ENCODE measurements around the gene DNAH10. TPM values are rescaled to one million over a fixed set of nuclear protein-coding genes. Genes with fewer than 3 reads are reported as not detected.

DNAH10 gene
- total and polyA plus RNA-seq, 10 of the 15 experiments (the other 5 are each of a cell fraction or from before 2014, with no cell fraction given) = 0.01 to 0.32 (median 0.06) TPM

DNA sequence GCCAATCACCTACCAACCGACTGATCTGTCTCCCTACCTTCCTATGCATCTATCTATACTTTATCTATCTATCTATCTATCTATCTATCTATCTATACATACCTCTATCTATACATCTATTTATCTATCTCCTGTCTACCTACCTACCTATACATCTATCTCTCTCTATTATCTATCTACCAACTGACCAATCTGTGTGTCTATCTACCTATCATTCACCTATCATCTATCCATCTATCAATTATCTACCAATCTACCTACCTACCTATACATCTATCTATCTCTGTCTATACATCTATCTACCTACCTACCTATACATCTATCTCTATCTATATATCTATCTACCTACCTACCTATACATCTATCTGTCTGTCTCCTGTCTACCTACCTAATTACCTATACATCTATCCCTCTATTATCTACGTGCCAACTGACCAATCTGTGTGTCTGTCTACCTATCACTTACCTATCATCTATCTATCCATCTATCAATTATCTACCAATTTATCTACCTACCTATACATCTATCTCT is 3.5 kb downstream of the DNAH10 start:
- no peaks in the 10 kb centered on the region for H4K20me1 ChIP-seq (ENCODE audit: control insufficient read depth, insufficient read depth)
- H3K9ac ChIP-seq (ENCODE audit: control insufficient read depth, insufficient read depth, low read length) = no peak overlapping the region
- SMC1A ChIA-PET (ENCODE audit: uncharacterized antibody, unreplicated experiment) = no interaction called here
- peaks cover 15% of the 10 kb centered on the region for H3K4me1 ChIP-seq (ENCODE audit: control insufficient read depth, insufficient read depth, low read length)
- BruUV-seq (replicated peaks) = no TSS peak
- no peak overlapping the region for H3K4me3 ChIP-seq
- CTCF ChIA-PET = no interaction called here
- DNase-seq (ENCODE audit: low read depth, low spot score) (no peak), FAIRE-seq (no peak), ATAC-seq (no peak)
- H2AFZ ChIP-seq (ENCODE audit: control insufficient read depth, low read depth, low read length) = no peak overlapping the region
- no peak overlapping the region for H3K4me2 ChIP-seq (ENCODE audit: control insufficient read depth, insufficient read depth)
- POLR2A ChIA-PET = no interaction called here
- no peaks in the 10 kb centered on the region for H3K36me3 ChIP-seq (ENCODE audit: control insufficient read depth in 2 of 2, insufficient read depth in 2 of 2, low read length in 1 of 2)
- intact Hi-C loops (cut with micrococcal nuclease; ENCODE audit: unreplicated experiment) = no loop called here
- H3K9me3 ChIP-seq (replicated peaks; ENCODE audit: control insufficient read depth, insufficient read depth, low read length) = no peaks in the 10 kb centered on the region; the same call in 2 of the 3 replicates
- H3K27ac ChIP-seq (ENCODE audit: control insufficient read depth, insufficient read depth) = no peak overlapping the region
- in situ Hi-C loops (cut with MboI) = no loop called here
- no peaks in the 10 kb centered on the region for H3K27me3 ChIP-seq (replicated peaks in 1 of 2; ENCODE audit: control insufficient read depth in 2 of 2, insufficient read depth in 2 of 2, low read length in 1 of 2)
- H3K79me2 ChIP-seq (ENCODE audit: control insufficient read depth, insufficient read depth, low read length) = no peaks in the 10 kb centered on the region
- TF ChIP-seq NR2F1 (conservative IDR thresholded peaks at IDR 0.05) = no peak
- TF ChIP-seq CHD1 (IDR thresholded peaks at IDR 0.05; ENCODE audit: low read depth, low read length) = no peak
- RAD21 ChIA-PET (ENCODE audit: unreplicated experiment) = no interaction called here
- WGBS (ENCODE audit: insufficient coverage, insufficient replicate concordance, low lambda C conversion rate, missing lambda C conversion rate) = 42% methylated on average over 2 of the region's 2 CpGs

GRCh38 chr12:123767613-123768012 is 5.5 kb downstream of the DNAH10 start:
- ChIA-PET SMC1A (ENCODE audit: uncharacterized antibody, unreplicated experiment) (no interaction called here), RAD21 (ENCODE audit: unreplicated experiment) (no interaction called here), CTCF (no interaction called here), POLR2A (no interaction called here)
- ATAC-seq = peak; percentile 99
- WGBS (ENCODE audit: insufficient coverage, insufficient replicate concordance, low lambda C conversion rate, missing lambda C conversion rate) = under 1% methylated on average over 9 of the region's 9 CpGs
- FAIRE-seq = peak; percentile 74
- peak overlapping the region; percentile 40 for H3K4me2 ChIP-seq (ENCODE audit: control insufficient read depth, insufficient read depth)
- H3K4me3 ChIP-seq = no peak overlapping the region
- in situ Hi-C loops (cut with MboI) (no loop called here), intact Hi-C loops (cut with micrococcal nuclease; ENCODE audit: unreplicated experiment) (no loop called here)
- H3K36me3 ChIP-seq (ENCODE audit: control insufficient read depth in 2 of 2, insufficient read depth in 2 of 2, low read length in 1 of 2) = no peaks in the 10 kb centered on the region
- H3K27ac ChIP-seq (ENCODE audit: control insufficient read depth, insufficient read depth) = no peak overlapping the region
- no peaks in the 10 kb centered on the region for H3K79me2 ChIP-seq (ENCODE audit: control insufficient read depth, insufficient read depth, low read length)
- no peak overlapping the region for H3K9ac ChIP-seq (ENCODE audit: control insufficient read depth, insufficient read depth, low read length)
- H3K4me1 ChIP-seq (ENCODE audit: control insufficient read depth, insufficient read depth, low read length) = peaks cover 9% of the 10 kb centered on the region
- no TSS peak for BruUV-seq (replicated peaks)
- peak overlapping the region; percentile 59 for H2AFZ ChIP-seq (ENCODE audit: control insufficient read depth, low read depth, low read length)
- H4K20me1 ChIP-seq (ENCODE audit: control insufficient read depth, insufficient read depth) = no peaks in the 10 kb centered on the region
- H3K27me3 ChIP-seq (replicated peaks in 1 of 2; ENCODE audit: control insufficient read depth in 2 of 2, insufficient read depth in 2 of 2, low read length in 1 of 2) = no peaks in the 10 kb centered on the region
- no peaks in the 10 kb centered on the region; the same call in 2 of the 3 replicates for H3K9me3 ChIP-seq (replicated peaks; ENCODE audit: control insufficient read depth, insufficient read depth, low read length)
- DNase-seq (ENCODE audit: low read depth, low spot score) = peak; percentile 78
- peak; percentile 64 to 80 for TF ChIP-seq IKZF2 (IDR thresholded peaks at IDR 0.05)
- peak; percentile 69 for TF ChIP-seq TCF12 (IDR thresholded peaks at IDR 0.05; ENCODE audit: low read depth, low read length)
- TF ChIP-seq SPI1 (IDR thresholded peaks at IDR 0.05; ENCODE audit: borderline replicate concordance, insufficient read depth, low read depth, low read length) = 0 out of 2 replicates have a peak, but pooled peaks have one; percentile 53
- 0 out of 2 replicates have a peak, but pooled peaks have one; percentile 20 for TF ChIP-seq TCF3 (IDR thresholded peaks at IDR 0.05; ENCODE audit: borderline replicate concordance, insufficient read depth, low read depth, low read length)
- TF ChIP-seq SP1 (IDR thresholded peaks at IDR 0.05; ENCODE audit: low read depth, low read length) = peak; percentile 59
- TF ChIP-seq CBX5 (IDR thresholded peaks at IDR 0.05; ENCODE audit: low read depth) = no peak
- TF ChIP-seq DPF2 (IDR thresholded peaks at IDR 0.05) = peak; percentile 29; the same call in 1 of the 2 replicates
- TF ChIP-seq, protein P1, sequence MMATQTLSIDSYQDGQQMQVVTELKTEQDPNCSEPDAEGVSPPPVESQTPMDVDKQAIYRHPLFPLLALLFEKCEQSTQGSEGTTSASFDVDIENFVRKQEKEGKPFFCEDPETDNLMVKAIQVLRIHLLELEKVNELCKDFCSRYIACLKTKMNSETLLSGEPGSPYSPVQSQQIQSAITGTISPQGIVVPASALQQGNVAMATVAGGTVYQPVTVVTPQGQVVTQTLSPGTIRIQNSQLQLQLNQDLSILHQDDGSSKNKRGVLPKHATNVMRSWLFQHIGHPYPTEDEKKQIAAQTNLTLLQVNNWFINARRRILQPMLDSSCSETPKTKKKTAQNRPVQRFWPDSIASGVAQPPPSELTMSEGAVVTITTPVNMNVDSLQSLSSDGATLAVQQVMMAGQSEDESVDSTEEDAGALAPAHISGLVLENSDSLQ (IDR thresholded peaks at IDR 0.05) = no peak; the same call in 1 of the 2 replicates
- no peak for TF ChIP-seq NFXL1 (IDR thresholded peaks at IDR 0.05; ENCODE audit: borderline replicate concordance)
- TF ChIP-seq ATF7 (IDR thresholded peaks at IDR 0.05; ENCODE audit: low read depth) = peak; percentile 52
- no peak for TF ChIP-seq TAF1 (IDR thresholded peaks at IDR 0.05; ENCODE audit: borderline replicate concordance, low read depth, low read length)
- peak in 1 of 2 experiments; percentile 38; a peak in 1 of 4 replicates for TF ChIP-seq EP300 (IDR thresholded peaks at IDR 0.05; ENCODE audit: borderline replicate concordance in 1 of 2, control insufficient read depth in 1 of 2, low read depth in 2 of 2, low read length in 2 of 2)
